Body of pancreas (tissue), 4 donors: ENCODE results near the gene IL1R1. TPM values are rescaled to one million over a fixed set of nuclear protein-coding genes. Genes with fewer than 3 reads are reported as not detected.

Experiments used
- ATAC-seq: fragments of 150-250 bp; one replicate; pipeline ENCODE4 v1.9.1; 2016
- DNase-seq, 4 donors: peaks; one replicate each; pipeline ENCODE4 v3.0.0-alpha.2; 2019
- H3K27ac ChIP-seq, 4 donors: fragments of 200-600 bp; sonication (generic); 1 replicate in 3 of 4; 2 replicates in 1 of 4; pipeline versions ENCODE4 v1.5.1 to v1.6.1; 2016 to 2019; ENCODE audit warnings: mild to moderate bottlenecking in 1 of 4, mixed read lengths in 1 of 4, moderate library complexity in 1 of 4
- H3K27me3 ChIP-seq, 2 donors: fragments of 200-600 bp; sonication (generic); one replicate each; pipeline ENCODE4 v1.6.0; 2016; ENCODE audit warnings: mild to moderate bottlenecking in 1 of 2
- H3K36me3 ChIP-seq, 2 donors: fragments of 200-600 bp; sonication (generic); replicated peaks in 1 of 2; 2 replicates each; pipeline ENCODE4 v1.5.1; 2016; ENCODE audit warnings: low read depth in 2 of 2; ENCODE audit not compliant: insufficient read depth in 1 of 2
- H3K4me1 ChIP-seq: fragments of 200-600 bp; sonication (generic); one replicate; pipeline ENCODE4 v1.6.0; 2016
- H3K4me3 ChIP-seq, 2 donors: fragments of 200-600 bp; sonication (generic); 1 replicate in 1 of 2; 2 replicates in 1 of 2; pipeline ENCODE4 v1.5.1; 2016 to 2019
- H3K9me3 ChIP-seq, 3 donors: fragments of 200-600 bp; sonication (generic); 1 replicate in 2 of 3; 2 replicates in 1 of 3; pipeline ENCODE4 v1.5.1; 2016
- POLR2A ChIP-seq, 3 donors: fragments of 450-650 bp; IDR thresholded peaks; one replicate each; pipeline ENCODE4 v1.6.1; 2016; ENCODE audit warnings: antibody characterized with exemption in 3 of 3, mild to moderate bottlenecking in 2 of 3
- WGBS, 2 donors: methylation state at CpG; one replicate each; pipeline ENCODE4 v1.1.5; 2017; 5-methylcytosine and 5-hydroxymethylcytosine counted together
- intact Hi-C: fragments of 100-400 bp; cut with DNase I; formaldehyde crosslinking; loops from one replicate; pipeline ENCODE4 v1.15.1; 2023
- total RNA-seq, 2 donors: library from RNA; depleted of rRNA; stranded (reverse); fragments of >200 nt; gene quantifications; one replicate each; pipeline ENCODE4 v1.1.0, GENCODE V29; 2016
- TF ChIP-seq, protein P1 (sequence below), 7 experiments: fragments of 450-650 bp in 4 of 7; fragments of 200-600 bp in 3 of 7; sonication (generic) in 3 of 7; IDR thresholded peaks; one replicate each; pipeline ENCODE4 v1.5.1; 2016 to 2019; ENCODE audit warnings: antibody characterized with exemption in 7 of 7

The IL1R1 gene
- total RNA-seq, 2 donors from 2014 or later: 53.4 to 55.4 TPM

GRCh38 chr2:102217032-102217431 is 74.5 kb downstream of the IL1R1 start:
- no peak for DNase-seq
- intact Hi-C loops: no loop called here
- Histone ChIP-seq H3K4me3 (no peak overlapping the region), H3K27ac (no peak overlapping the region), H3K27me3 (no peaks in the 10 kb centered on the region), H3K4me1 (no peaks in the 10 kb centered on the region), H3K9me3 (peaks cover 0 to 3% (median 0%) of the 10 kb centered on the region in 3 donors), H3K36me3 (no peaks in the 10 kb centered on the region)
- TF ChIP-seq, protein P1, sequence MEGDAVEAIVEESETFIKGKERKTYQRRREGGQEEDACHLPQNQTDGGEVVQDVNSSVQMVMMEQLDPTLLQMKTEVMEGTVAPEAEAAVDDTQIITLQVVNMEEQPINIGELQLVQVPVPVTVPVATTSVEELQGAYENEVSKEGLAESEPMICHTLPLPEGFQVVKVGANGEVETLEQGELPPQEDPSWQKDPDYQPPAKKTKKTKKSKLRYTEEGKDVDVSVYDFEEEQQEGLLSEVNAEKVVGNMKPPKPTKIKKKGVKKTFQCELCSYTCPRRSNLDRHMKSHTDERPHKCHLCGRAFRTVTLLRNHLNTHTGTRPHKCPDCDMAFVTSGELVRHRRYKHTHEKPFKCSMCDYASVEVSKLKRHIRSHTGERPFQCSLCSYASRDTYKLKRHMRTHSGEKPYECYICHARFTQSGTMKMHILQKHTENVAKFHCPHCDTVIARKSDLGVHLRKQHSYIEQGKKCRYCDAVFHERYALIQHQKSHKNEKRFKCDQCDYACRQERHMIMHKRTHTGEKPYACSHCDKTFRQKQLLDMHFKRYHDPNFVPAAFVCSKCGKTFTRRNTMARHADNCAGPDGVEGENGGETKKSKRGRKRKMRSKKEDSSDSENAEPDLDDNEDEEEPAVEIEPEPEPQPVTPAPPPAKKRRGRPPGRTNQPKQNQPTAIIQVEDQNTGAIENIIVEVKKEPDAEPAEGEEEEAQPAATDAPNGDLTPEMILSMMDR (IDR thresholded peaks at IDR 0.05): no peak
- TF ChIP-seq POLR2A (IDR thresholded peaks at IDR 0.05): no peak
- ATAC-seq: no peak

- Histone ChIP-seq H3K9me3 (no peaks in the 10 kb centered on the region), H3K27ac (no peak overlapping the region), H3K36me3 (no peaks in the 10 kb centered on the region), H3K27me3 (no peaks in the 10 kb centered on the region), H3K4me3 (no peak overlapping the region), H3K4me1 (peaks cover 19% of the 10 kb centered on the region)
- 70 to 72% methylated on average over 8 of the region's 8 CpGs for WGBS, 2 donors
- intact Hi-C loops: no loop called here
- no peak for TF ChIP-seq POLR2A (IDR thresholded peaks at IDR 0.05)
- TF ChIP-seq, protein P1 (IDR thresholded peaks at IDR 0.05): no peak
- ATAC-seq (no peak), DNase-seq (no peak)
Measured at GRCh38 chr2:102224824-102225739, 82.5 kb downstream of the IL1R1 start.

DNA sequence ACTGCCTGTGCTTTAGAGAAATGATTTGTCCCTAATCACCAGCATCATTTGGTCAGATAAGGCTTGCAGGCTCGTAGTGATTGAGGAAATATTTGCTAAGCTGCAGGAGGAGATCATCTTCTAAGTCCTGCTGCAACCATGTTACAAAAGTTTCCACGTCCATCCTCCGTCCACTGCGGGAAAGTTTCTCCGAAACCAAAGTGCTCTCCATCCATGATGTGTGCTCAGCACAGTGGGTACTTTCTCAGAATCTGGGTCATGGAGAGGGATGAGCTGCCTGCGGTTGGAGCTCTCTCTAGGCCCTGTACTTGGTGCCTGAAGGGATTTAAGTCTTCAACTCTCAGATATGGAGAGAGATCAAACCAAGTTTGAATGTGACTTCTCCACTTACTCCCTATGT is 83.6 kb downstream of the IL1R1 start:
- peaks cover 19% of the 10 kb centered on the region for H3K4me1 ChIP-seq
- H3K9me3 ChIP-seq: no peaks in the 10 kb centered on the region
- no peak for TF ChIP-seq POLR2A (IDR thresholded peaks at IDR 0.05)
- TF ChIP-seq, protein P1 (IDR thresholded peaks at IDR 0.05): no peak
- ATAC-seq: no peak
- DNase-seq: no peak
- H3K36me3 ChIP-seq: no peaks in the 10 kb centered on the region
- peak overlapping the region in 2 of 4 donors; percentile 83 to 86 for H3K27ac ChIP-seq
- H3K4me3 ChIP-seq: no peak overlapping the region
- H3K27me3 ChIP-seq: no peaks in the 10 kb centered on the region
- WGBS, 2 donors: 80 to 85% methylated on average over 6 of the region's 6 CpGs
- intact Hi-C loops: no loop called here

DNA sequence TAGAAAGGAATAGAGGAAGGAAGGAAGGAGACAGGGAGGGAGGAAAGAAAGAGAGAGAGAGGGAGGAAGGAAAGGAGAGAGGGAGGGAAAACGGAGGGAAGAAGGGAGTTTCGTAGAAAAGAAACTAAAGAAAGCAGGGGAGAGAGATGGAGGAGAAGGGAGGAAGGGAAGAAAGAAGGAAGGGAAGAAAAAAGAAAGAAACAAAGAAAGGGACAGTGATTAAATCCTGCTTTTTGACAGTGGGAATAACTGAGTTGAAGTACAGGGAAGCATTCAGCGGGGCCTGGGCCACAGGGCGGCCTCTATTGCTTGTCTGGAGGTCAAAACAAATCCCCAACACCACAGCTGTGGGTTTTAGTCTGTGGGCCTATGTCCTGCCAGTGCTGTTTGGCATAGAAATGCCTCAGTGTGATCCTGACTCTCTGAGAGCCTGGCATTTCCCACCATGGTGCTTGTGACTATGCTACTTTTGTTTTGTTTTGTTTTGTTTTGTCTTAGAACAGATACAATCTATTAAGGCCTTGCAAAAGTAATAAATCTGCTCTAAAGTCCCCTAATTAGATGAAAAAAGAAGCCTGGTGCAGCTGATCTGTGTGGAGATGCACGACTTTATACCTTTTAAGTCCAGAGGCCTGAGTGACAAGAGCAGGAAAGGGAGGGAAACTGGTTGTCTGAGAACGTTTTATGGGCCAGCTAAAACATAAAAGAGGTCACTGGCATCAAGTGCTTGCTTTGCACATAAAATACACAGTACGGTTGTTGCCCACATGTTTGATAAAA is 84.3 kb downstream of the IL1R1 start:
- H3K36me3 ChIP-seq: no peaks in the 10 kb centered on the region
- WGBS, 2 donors: 57 to 61% methylated on average over 7 of the region's 7 CpGs
- peak overlapping the region; percentile 83 to 87 (median 86) for H3K27ac ChIP-seq
- no peak overlapping the region for H3K4me3 ChIP-seq
- DNase-seq (no peak), ATAC-seq (peak; percentile 4)
- no peaks in the 10 kb centered on the region for H3K9me3 ChIP-seq
- H3K27me3 ChIP-seq: no peaks in the 10 kb centered on the region
- H3K4me1 ChIP-seq: peaks cover 19% of the 10 kb centered on the region
- TF ChIP-seq, protein P1 (IDR thresholded peaks at IDR 0.05): no peak
- no peak for TF ChIP-seq POLR2A (IDR thresholded peaks at IDR 0.05)
- intact Hi-C loops: no loop called here
